ENCODE data around the gene CDH23.

Gene CDH23

GRCh38 chr10:71401056-71401455 lies 4.3 kb downstream of the CDH23 start:
- H3K27ac ChIP-seq (ENCODE audit: insufficient read depth, low read depth, low read length, poor library complexity, severe bottlenecking) = no peak overlapping the region
- H3K4me3 ChIP-seq (ENCODE audit: insufficient read depth, low read depth, low read length) = no peak overlapping the region
- no peaks in the 10 kb centered on the region for H3K9me3 ChIP-seq (ENCODE audit: control insufficient read depth, low read length)
- 94 to 97% methylated on average over 7 of the region's 7 CpGs for WGBS, 2 experiments
- peaks cover 13% of the 10 kb centered on the region for H3K4me1 ChIP-seq (ENCODE audit: control insufficient read depth, insufficient read depth, low read length)
- peaks cover 36% of the 10 kb centered on the region for H3K27me3 ChIP-seq (ENCODE audit: control insufficient read depth, insufficient read depth, low read length, poor library complexity, severe bottlenecking)
- no peaks in the 10 kb centered on the region for H3K36me3 ChIP-seq (ENCODE audit: control insufficient read depth, insufficient read depth, low read length)

- WGBS, 2 experiments = 95 to 98% methylated on average over 7 of the region's 7 CpGs
- H3K4me1 ChIP-seq (ENCODE audit: control insufficient read depth, insufficient read depth, low read length) = peaks cover 13% of the 10 kb centered on the region
- H3K27me3 ChIP-seq (ENCODE audit: control insufficient read depth, insufficient read depth, low read length, poor library complexity, severe bottlenecking) = peaks cover 33% of the 10 kb centered on the region
- H3K4me3 ChIP-seq (ENCODE audit: insufficient read depth, low read depth, low read length) = no peak overlapping the region
- no peaks in the 10 kb centered on the region for H3K9me3 ChIP-seq (ENCODE audit: control insufficient read depth, low read length)
- no peaks in the 10 kb centered on the region for H3K36me3 ChIP-seq (ENCODE audit: control insufficient read depth, insufficient read depth, low read length)
- H3K27ac ChIP-seq (ENCODE audit: insufficient read depth, low read depth, low read length, poor library complexity, severe bottlenecking) = no peak overlapping the region
Observed at GRCh38 chr10:71402005-71402404, 5.3 kb downstream of the CDH23 start.

GRCh38 chr10:71404503-71405295 lies 8.0 kb downstream of the CDH23 start:
- Histone ChIP-seq H3K4me1 (ENCODE audit: control insufficient read depth, insufficient read depth, low read length) (peaks cover 13% of the 10 kb centered on the region), H3K27me3 (ENCODE audit: control insufficient read depth, insufficient read depth, low read length, poor library complexity, severe bottlenecking) (peaks cover 6% of the 10 kb centered on the region), H3K9me3 (ENCODE audit: control insufficient read depth, low read length) (no peaks in the 10 kb centered on the region), H3K4me3 (ENCODE audit: insufficient read depth, low read depth, low read length) (no peak overlapping the region), H3K27ac (ENCODE audit: insufficient read depth, low read depth, low read length, poor library complexity, severe bottlenecking) (no peak overlapping the region), H3K36me3 (ENCODE audit: control insufficient read depth, insufficient read depth, low read length) (no peaks in the 10 kb centered on the region)
- 73 to 74% methylated on average over 13 of the region's 13 CpGs for WGBS, 2 experiments

- no peaks in the 10 kb centered on the region for H3K27me3 ChIP-seq (ENCODE audit: control insufficient read depth, insufficient read depth, low read length, poor library complexity, severe bottlenecking)
- H3K4me1 ChIP-seq (ENCODE audit: control insufficient read depth, insufficient read depth, low read length) = peaks cover 13% of the 10 kb centered on the region
- H3K4me3 ChIP-seq (ENCODE audit: insufficient read depth, low read depth, low read length) = no peak overlapping the region
- H3K27ac ChIP-seq (ENCODE audit: insufficient read depth, low read depth, low read length, poor library complexity, severe bottlenecking) = no peak overlapping the region
- peaks cover 2% of the 10 kb centered on the region for H3K9me3 ChIP-seq (ENCODE audit: control insufficient read depth, low read length)
- WGBS, 2 experiments = 98% methylated on average over 3 of the region's 3 CpGs
- no peaks in the 10 kb centered on the region for H3K36me3 ChIP-seq (ENCODE audit: control insufficient read depth, insufficient read depth, low read length)
Observed at GRCh38 chr10:71406878-71407277, 10.2 kb downstream of the CDH23 start.

GRCh38 chr10:71408436-71409225 lies 11.9 kb downstream of the CDH23 start:
- Histone ChIP-seq H3K4me3 (ENCODE audit: insufficient read depth, low read depth, low read length) (no peak overlapping the region), H3K4me1 (ENCODE audit: control insufficient read depth, insufficient read depth, low read length) (peaks cover 13% of the 10 kb centered on the region), H3K36me3 (ENCODE audit: control insufficient read depth, insufficient read depth, low read length) (no peaks in the 10 kb centered on the region), H3K27ac (ENCODE audit: insufficient read depth, low read depth, low read length, poor library complexity, severe bottlenecking) (no peak overlapping the region), H3K27me3 (ENCODE audit: control insufficient read depth, insufficient read depth, low read length, poor library complexity, severe bottlenecking) (no peaks in the 10 kb centered on the region), H3K9me3 (ENCODE audit: control insufficient read depth, low read length) (peaks cover 2% of the 10 kb centered on the region)
- 88 to 89% methylated on average over 9 of the region's 9 CpGs for WGBS, 2 experiments

- Histone ChIP-seq H3K36me3 (ENCODE audit: control insufficient read depth, insufficient read depth, low read length) (no peaks in the 10 kb centered on the region), H3K27me3 (ENCODE audit: control insufficient read depth, insufficient read depth, low read length, poor library complexity, severe bottlenecking) (no peaks in the 10 kb centered on the region), H3K27ac (ENCODE audit: insufficient read depth, low read depth, low read length, poor library complexity, severe bottlenecking) (no peak overlapping the region), H3K4me1 (ENCODE audit: control insufficient read depth, insufficient read depth, low read length) (peaks cover 12% of the 10 kb centered on the region), H3K9me3 (ENCODE audit: control insufficient read depth, low read length) (peaks cover 2% of the 10 kb centered on the region), H3K4me3 (ENCODE audit: insufficient read depth, low read depth, low read length) (no peak overlapping the region)
- WGBS, 2 experiments = 67 to 71% methylated on average over 3 of the region's 3 CpGs
Observed at GRCh38 chr10:71409516-71410104, 12.9 kb downstream of the CDH23 start.

GRCh38 chr10:71413581-71413980 lies 16.9 kb downstream of the CDH23 start:
- Histone ChIP-seq H3K36me3 (ENCODE audit: control insufficient read depth, insufficient read depth, low read length) (no peaks in the 10 kb centered on the region), H3K27ac (ENCODE audit: insufficient read depth, low read depth, low read length, poor library complexity, severe bottlenecking) (no peak overlapping the region), H3K27me3 (ENCODE audit: control insufficient read depth, insufficient read depth, low read length, poor library complexity, severe bottlenecking) (no peaks in the 10 kb centered on the region), H3K4me3 (ENCODE audit: insufficient read depth, low read depth, low read length) (no peak overlapping the region), H3K9me3 (ENCODE audit: control insufficient read depth, low read length) (peaks cover 2% of the 10 kb centered on the region), H3K4me1 (ENCODE audit: control insufficient read depth, insufficient read depth, low read length) (peaks cover 9% of the 10 kb centered on the region)

- no peaks in the 10 kb centered on the region for H3K27me3 ChIP-seq (ENCODE audit: control insufficient read depth, insufficient read depth, low read length, poor library complexity, severe bottlenecking)
- WGBS, 2 experiments = 92 to 100% methylated on average over 1 of the region's 1 CpG
Observed at GRCh38 chr10:71414359-71414758, 17.6 kb downstream of the CDH23 start.

GRCh38 chr10:71419002-71419540 lies 22.4 kb downstream of the CDH23 start:
- Histone ChIP-seq H3K27ac (ENCODE audit: insufficient read depth, low read depth, low read length, poor library complexity, severe bottlenecking) (no peak overlapping the region), H3K36me3 (ENCODE audit: control insufficient read depth, insufficient read depth, low read length) (no peaks in the 10 kb centered on the region), H3K9me3 (ENCODE audit: control insufficient read depth, low read length) (no peaks in the 10 kb centered on the region), H3K4me1 (ENCODE audit: control insufficient read depth, insufficient read depth, low read length) (no peaks in the 10 kb centered on the region), H3K4me3 (ENCODE audit: insufficient read depth, low read depth, low read length) (no peak overlapping the region), H3K27me3 (ENCODE audit: control insufficient read depth, insufficient read depth, low read length, poor library complexity, severe bottlenecking) (no peaks in the 10 kb centered on the region)

More at GRCh38 chr10:71414359-71414758, 17.6 kb downstream of the CDH23 start:
- Histone ChIP-seq H3K27ac (ENCODE audit: insufficient read depth, low read depth, low read length, poor library complexity, severe bottlenecking) (no peak overlapping the region), H3K9me3 (ENCODE audit: control insufficient read depth, low read length) (peaks cover 2% of the 10 kb centered on the region), H3K4me1 (ENCODE audit: control insufficient read depth, insufficient read depth, low read length) (peaks cover 3% of the 10 kb centered on the region), H3K36me3 (ENCODE audit: control insufficient read depth, insufficient read depth, low read length) (no peaks in the 10 kb centered on the region), H3K4me3 (ENCODE audit: insufficient read depth, low read depth, low read length) (no peak overlapping the region)

- 94% methylated on average over 2 of the region's 2 CpGs for WGBS, 2 experiments
- H3K27me3 ChIP-seq (ENCODE audit: control insufficient read depth, insufficient read depth, low read length, poor library complexity, severe bottlenecking) = no peaks in the 10 kb centered on the region
- H3K36me3 ChIP-seq (ENCODE audit: control insufficient read depth, insufficient read depth, low read length) = no peaks in the 10 kb centered on the region
- no peak overlapping the region for H3K4me3 ChIP-seq (ENCODE audit: insufficient read depth, low read depth, low read length)
- H3K27ac ChIP-seq (ENCODE audit: insufficient read depth, low read depth, low read length, poor library complexity, severe bottlenecking) = no peak overlapping the region
- H3K9me3 ChIP-seq (ENCODE audit: control insufficient read depth, low read length) = no peaks in the 10 kb centered on the region
- no peaks in the 10 kb centered on the region for H3K4me1 ChIP-seq (ENCODE audit: control insufficient read depth, insufficient read depth, low read length)
Observed at GRCh38 chr10:71419750-71420149, 23.0 kb downstream of the CDH23 start.

Measured in ectodermal cell (in vitro differentiated cells).